Thoracic aorta (tissue), 2 donors: ENCODE measurements around the gene KIF26B. TPM values are rescaled to one million over a fixed set of nuclear protein-coding genes. Genes with fewer than 3 reads are reported as not detected.

Experiments
- ATAC-seq: fragments of 150-250 bp; one replicate; pipeline ENCODE4 v1.8.0; 2017; ENCODE audit warnings: low read depth; ENCODE audit not compliant: insufficient number of reproducible peaks, low FRiP score
- DNase-seq: peaks from one replicate; pipeline ENCODE4 v3.0.0-alpha.2; 2020; ENCODE audit warnings: low spot score
- H3K27ac ChIP-seq, 2 donors: fragments of 200-600 bp; sonication (generic); 1 replicate in 1 of 2; 2 replicates in 1 of 2; pipeline ENCODE4 v1.5.1; 2016; ENCODE audit warnings: mild to moderate bottlenecking in 2 of 2, moderate library complexity in 2 of 2
- H3K27me3 ChIP-seq: fragments of 200-600 bp; sonication (generic); replicated peaks from 2 replicates; pipeline ENCODE4 v1.6.0; 2016; ENCODE audit warnings: mild to moderate bottlenecking; ENCODE audit not compliant: insufficient read depth
- H3K36me3 ChIP-seq: fragments of 200-600 bp; sonication (generic); one replicate; pipeline ENCODE4 v1.5.1; 2016
- H3K4me1 ChIP-seq, 2 donors: fragments of 200-600 bp; sonication (generic); 1 replicate in 1 of 2; 2 replicates in 1 of 2; pipeline versions ENCODE4 v1.5.1 to v1.6.0; 2016; ENCODE audit warnings: low read depth in 2 of 2, mild to moderate bottlenecking in 1 of 2; ENCODE audit not compliant: control insufficient read depth in 1 of 2
- H3K4me3 ChIP-seq: fragments of 200-600 bp; sonication (generic); 2 replicates; pipeline ENCODE4 v1.5.1; 2016; ENCODE audit warnings: mild to moderate bottlenecking
- H3K9me3 ChIP-seq: fragments of 200-600 bp; sonication (generic); 2 replicates; pipeline ENCODE4 v1.5.1; 2016
- CTCF ChIP-seq: fragments of 200-600 bp; sonication (generic); IDR thresholded peaks from one replicate; pipeline ENCODE4 v1.5.1; 2019; ENCODE audit warnings: antibody characterized with exemption
- total RNA-seq, 2 donors: library from RNA; depleted of rRNA; stranded (reverse); fragments of >200 nt; gene quantifications; one replicate each; pipeline versions ENCODE4 v1.1.0 to v1.2.3, GENCODE V29; 2016

The KIF26B gene
- total RNA-seq, 2 donors from 2014 or later: 0.14 to 0.41 TPM

- H3K27me3 ChIP-seq: no peaks in the 10 kb centered on the region
- no peak overlapping the region for H3K4me3 ChIP-seq
- DNase-seq (no peak), ATAC-seq (peak; percentile 12)
- no peaks in the 10 kb centered on the region for H3K36me3 ChIP-seq
- no peak for TF ChIP-seq CTCF
- H3K9me3 ChIP-seq: no peaks in the 10 kb centered on the region
- H3K4me1 ChIP-seq: no peaks in the 10 kb centered on the region
- no peak overlapping the region for H3K27ac ChIP-seq
These were observed 45.9 kb upstream of the KIF26B start for GRCh38 chr1:245108909-245109308.

GRCh38 chr1:245110406-245110805, 44.4 kb upstream of the KIF26B start:
- DNase-seq (no peak), ATAC-seq (no peak)
- Histone ChIP-seq H3K36me3 (no peaks in the 10 kb centered on the region), H3K4me1 (no peaks in the 10 kb centered on the region), H3K9me3 (no peaks in the 10 kb centered on the region), H3K27ac (no peak overlapping the region), H3K27me3 (no peaks in the 10 kb centered on the region), H3K4me3 (no peak overlapping the region)
- no peak for TF ChIP-seq CTCF

GRCh38 chr1:245111073-245111472, 43.7 kb upstream of the KIF26B start:
- Histone ChIP-seq H3K4me1 (no peaks in the 10 kb centered on the region), H3K9me3 (no peaks in the 10 kb centered on the region), H3K27ac (no peak overlapping the region), H3K4me3 (no peak overlapping the region), H3K27me3 (no peaks in the 10 kb centered on the region), H3K36me3 (no peaks in the 10 kb centered on the region)
- no peak for TF ChIP-seq CTCF
- DNase-seq (no peak), ATAC-seq (no peak)

- DNase-seq (no peak), ATAC-seq (no peak)
- Histone ChIP-seq H3K9me3 (no peaks in the 10 kb centered on the region), H3K27me3 (no peaks in the 10 kb centered on the region), H3K4me3 (no peak overlapping the region), H3K4me1 (no peaks in the 10 kb centered on the region), H3K27ac (no peak overlapping the region), H3K36me3 (no peaks in the 10 kb centered on the region)
- no peak for TF ChIP-seq CTCF
These were observed 41.1 kb upstream of the KIF26B start for GRCh38 chr1:245113649-245114048.

- Histone ChIP-seq H3K27me3 (no peaks in the 10 kb centered on the region), H3K27ac (no peak overlapping the region), H3K36me3 (no peaks in the 10 kb centered on the region), H3K4me3 (no peak overlapping the region), H3K4me1 (no peaks in the 10 kb centered on the region), H3K9me3 (no peaks in the 10 kb centered on the region)
- TF ChIP-seq CTCF: no peak
- ATAC-seq (no peak), DNase-seq (no peak)
These were observed 38.7 kb upstream of the KIF26B start for GRCh38 chr1:245116131-245116530.
